ENCODE data around the gene ALDH7A1. TPM values are rescaled to one million over a fixed set of nuclear protein-coding genes. Genes with fewer than 3 reads are reported as not detected.

ALDH7A1 gene
- total RNA-seq, 1 donor from 2014 or later = 246 TPM

- Mint-ChIP-seq H3K4me1 (ENCODE audit: low read depth) (no peaks in the 10 kb centered on the region), H3K9me3 (ENCODE audit: low read depth) (no peaks in the 10 kb centered on the region), H3K4me3 (ENCODE audit: low read depth) (no peak overlapping the region), H3K36me3 (ENCODE audit: insufficient read depth) (peaks cover 47% of the 10 kb centered on the region), H3K27me3 (no peaks in the 10 kb centered on the region), H3K27ac (no peak overlapping the region)
- DNase-seq (ENCODE audit: low spot score, unreplicated experiment) = no peak
- no peak for TF ChIP-seq CTCF (IDR thresholded peaks at IDR 0.05; ENCODE audit: unreplicated experiment)
Measured at GRCh38 chr5:126486332-126486731, 108.7 kb downstream of the ALDH7A1 start.

GRCh38 chr5:126484253-126484652 lies 110.8 kb downstream of the ALDH7A1 start:
- no peaks in the 10 kb centered on the region for H3K4me1 Mint-ChIP-seq (ENCODE audit: low read depth)
- DNase-seq (ENCODE audit: low spot score, unreplicated experiment) = no peak
- no peak for TF ChIP-seq CTCF (IDR thresholded peaks at IDR 0.05; ENCODE audit: unreplicated experiment)
- H3K4me3 Mint-ChIP-seq (ENCODE audit: low read depth) = no peak overlapping the region
- H3K27ac Mint-ChIP-seq = no peak overlapping the region
- H3K27me3 Mint-ChIP-seq = no peaks in the 10 kb centered on the region
- H3K9me3 Mint-ChIP-seq (ENCODE audit: low read depth) = no peaks in the 10 kb centered on the region
- H3K36me3 Mint-ChIP-seq (ENCODE audit: insufficient read depth) = peaks cover 47% of the 10 kb centered on the region

GRCh38 chr5:126483156-126483555 lies 111.9 kb downstream of the ALDH7A1 start:
- TF ChIP-seq CTCF (IDR thresholded peaks at IDR 0.05; ENCODE audit: unreplicated experiment) = no peak
- DNase-seq (ENCODE audit: low spot score, unreplicated experiment) = no peak
- Mint-ChIP-seq H3K4me3 (ENCODE audit: low read depth) (no peak overlapping the region), H3K27ac (no peak overlapping the region), H3K36me3 (ENCODE audit: insufficient read depth) (peaks cover 44% of the 10 kb centered on the region), H3K4me1 (ENCODE audit: low read depth) (no peaks in the 10 kb centered on the region), H3K9me3 (ENCODE audit: low read depth) (no peaks in the 10 kb centered on the region), H3K27me3 (no peaks in the 10 kb centered on the region)

- no peak for TF ChIP-seq CTCF (IDR thresholded peaks at IDR 0.05; ENCODE audit: unreplicated experiment)
- H3K9me3 Mint-ChIP-seq (ENCODE audit: low read depth) = no peaks in the 10 kb centered on the region
- H3K4me3 Mint-ChIP-seq (ENCODE audit: low read depth) = no peak overlapping the region
- H3K27me3 Mint-ChIP-seq = no peaks in the 10 kb centered on the region
- no peaks in the 10 kb centered on the region for H3K4me1 Mint-ChIP-seq (ENCODE audit: low read depth)
- H3K36me3 Mint-ChIP-seq (ENCODE audit: insufficient read depth) = peaks cover 41% of the 10 kb centered on the region
- H3K27ac Mint-ChIP-seq = no peak overlapping the region
- DNase-seq (ENCODE audit: low spot score, unreplicated experiment) = no peak
Measured at GRCh38 chr5:126482591-126482990, 112.4 kb downstream of the ALDH7A1 start.

- H3K27ac Mint-ChIP-seq = no peak overlapping the region
- H3K4me1 Mint-ChIP-seq (ENCODE audit: low read depth) = no peaks in the 10 kb centered on the region
- peaks cover 34% of the 10 kb centered on the region for H3K36me3 Mint-ChIP-seq (ENCODE audit: insufficient read depth)
- no peak overlapping the region for H3K4me3 Mint-ChIP-seq (ENCODE audit: low read depth)
- no peak for DNase-seq (ENCODE audit: low spot score, unreplicated experiment)
- H3K27me3 Mint-ChIP-seq = no peaks in the 10 kb centered on the region
- TF ChIP-seq CTCF (IDR thresholded peaks at IDR 0.05; ENCODE audit: unreplicated experiment) = no peak
- H3K9me3 Mint-ChIP-seq (ENCODE audit: low read depth) = no peaks in the 10 kb centered on the region
Measured at GRCh38 chr5:126481243-126481642, 113.8 kb downstream of the ALDH7A1 start.

Other genes starting within 250 kb of the ALDH7A1 start
- gene GRAMD2B, start 171.8 kb downstream of the ALDH7A1 start, total RNA-seq = 21.6 and 32.1 TPM in 2 replicates
- 45.8 and 58.2 TPM in 2 replicates for gene PHAX, start 5.7 kb upstream of the ALDH7A1 start, total RNA-seq
- gene LMNB1, start 181.9 kb upstream of the ALDH7A1 start, total RNA-seq = 149 and 152 TPM in 2 replicates

Measured in progenitor cell of endocrine pancreas (in vitro differentiated cells).